SK-N-MC (cell line): ENCODE measurements around the gene ING1.
"Not testable (repeated sequence)": the region's sequence is repeated elsewhere in the genome, so short reads cannot be mapped to it uniquely, and the experiment has no call there.

Experiments used
- DNase-seq: peaks from one replicate; pipeline ENCODE4 v3.0.0-alpha.2; 2011; ENCODE audit warnings: low read depth, low spot score
- H3K27ac ChIP-seq: fragments of 200-600 bp; sonication (generic); 2 replicates; pipeline ENCODE4 v1.5.1; 2016; ENCODE audit warnings: mixed run types
- H3K36me3 ChIP-seq: fragments of 200-600 bp; sonication (generic); 2 replicates; pipeline ENCODE4 v1.6.1; 2017; ENCODE audit warnings: antibody characterized with exemption, low read length, mixed read lengths; ENCODE audit not compliant: insufficient read depth
- H3K4me3 ChIP-seq: fragments of 200-600 bp; sonication (generic); 2 replicates; pipeline ENCODE4 v1.5.1; 2016
- H3K9ac ChIP-seq: fragments of 200-600 bp; sonication (generic); 2 replicates; pipeline ENCODE4 v1.8.0; 2017; ENCODE audit warnings: mixed run types, mixed read lengths; ENCODE audit not compliant: insufficient read length
- H3K9me3 ChIP-seq: fragments of 200-600 bp; sonication (generic); 2 replicates; pipeline ENCODE4 v1.6.1; 2017; ENCODE audit warnings: low read depth, mild to moderate bottlenecking, antibody characterized with exemption, low read length, moderate library complexity, mixed read lengths
- EZH2 ChIP-seq: fragments of 200-600 bp; sonication (generic); IDR thresholded peaks from one replicate; pipeline ENCODE4 v1.6.1; 2017; ENCODE audit warnings: antibody characterized with exemption
- FOXP2 ChIP-seq: optimal IDR thresholded peaks from 2 replicates; pipeline ENCODE3; 2011; ENCODE audit warnings: mild to moderate bottlenecking, moderate library complexity; ENCODE audit not compliant: insufficient read depth; ENCODE audit errors: extremely low read length, control extremely low read depth
- POLR2AphosphoS5 ChIP-seq: IDR thresholded peaks from 2 replicates; pipeline ENCODE4 v1.6.1; 2012; ENCODE audit warnings: mild to moderate bottlenecking, low read depth, low read length, borderline replicate concordance

Gene ING1

GRCh38 chr13:110713642-110713952, at the start of gene ING1:
TSS of gene ING1 (plus strand) at chr13:110713700. CDS start at chr13:110714150, 450 bp downstream.
- TF ChIP-seq FOXP2 (no peak), POLR2AphosphoS5 (no peak), EZH2 (no peak)
- Histone ChIP-seq H3K4me3 (peak within 1 kb of the TSS; percentile 95), H3K9ac (peak within 1 kb of the TSS; percentile 99), H3K27ac (peak within 1 kb of the TSS; percentile 97), H3K9me3 (no peaks in the 10 kb centered on the region), H3K36me3 (no peaks in the 10 kb centered on the region)
- no peak for DNase-seq

DNA sequence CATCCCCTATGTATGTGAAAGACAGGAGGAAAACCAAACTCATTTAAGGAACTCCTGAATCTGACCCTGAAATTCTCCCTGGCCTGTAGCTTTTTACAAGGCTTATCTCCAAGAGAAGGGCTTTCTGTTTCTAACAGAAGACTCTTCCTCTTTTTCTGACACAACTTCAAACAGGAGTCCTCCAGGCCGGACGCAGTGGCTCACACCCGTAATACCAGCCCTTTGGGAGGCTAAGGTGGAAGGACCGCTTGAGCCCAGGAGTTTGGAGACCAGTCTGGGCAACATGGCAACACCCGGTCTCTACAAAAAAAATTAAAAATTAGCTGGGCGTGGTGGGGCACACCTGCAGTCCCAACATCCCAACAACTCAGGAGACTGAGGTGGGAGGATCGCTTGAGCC, 49.5 kb upstream of the ING1 start:
- Histone ChIP-seq H3K9me3 (no peaks in the 10 kb centered on the region), H3K4me3 (no peak overlapping the region), H3K27ac (no peak overlapping the region), H3K36me3 (peaks cover 78% of the 10 kb centered on the region), H3K9ac (no peak overlapping the region)
- DNase-seq = no peak
- TF ChIP-seq POLR2AphosphoS5 (no peak), FOXP2 (no peak), EZH2 (no peak)

DNA sequence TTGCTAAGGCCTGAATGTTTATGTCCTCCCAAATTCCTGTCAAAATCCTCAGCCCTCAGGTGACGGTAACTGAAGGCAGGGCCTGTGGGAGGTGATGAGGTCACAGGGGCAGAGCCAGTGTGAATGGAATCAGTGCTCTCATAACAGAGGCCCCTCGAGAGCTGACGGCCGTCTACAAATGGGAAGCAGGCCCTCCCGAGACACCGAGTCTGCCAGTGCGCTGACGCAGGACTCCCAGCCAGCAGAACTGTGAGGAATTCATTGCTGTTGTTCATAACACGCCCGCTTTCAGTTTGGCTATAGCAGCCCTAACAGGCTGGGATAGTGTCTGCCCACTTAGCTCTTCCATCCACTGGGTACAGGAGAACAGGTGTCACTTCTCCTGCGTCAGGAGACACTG, 48.8 kb upstream of the ING1 start:
- H3K9ac ChIP-seq = no peak overlapping the region
- no peak for DNase-seq
- no peaks in the 10 kb centered on the region for H3K9me3 ChIP-seq
- H3K27ac ChIP-seq = no peak overlapping the region
- TF ChIP-seq FOXP2 = no peak
- TF ChIP-seq POLR2AphosphoS5 = no peak
- TF ChIP-seq EZH2 = no peak
- H3K4me3 ChIP-seq = no peak overlapping the region
- H3K36me3 ChIP-seq = peaks cover 78% of the 10 kb centered on the region

DNA sequence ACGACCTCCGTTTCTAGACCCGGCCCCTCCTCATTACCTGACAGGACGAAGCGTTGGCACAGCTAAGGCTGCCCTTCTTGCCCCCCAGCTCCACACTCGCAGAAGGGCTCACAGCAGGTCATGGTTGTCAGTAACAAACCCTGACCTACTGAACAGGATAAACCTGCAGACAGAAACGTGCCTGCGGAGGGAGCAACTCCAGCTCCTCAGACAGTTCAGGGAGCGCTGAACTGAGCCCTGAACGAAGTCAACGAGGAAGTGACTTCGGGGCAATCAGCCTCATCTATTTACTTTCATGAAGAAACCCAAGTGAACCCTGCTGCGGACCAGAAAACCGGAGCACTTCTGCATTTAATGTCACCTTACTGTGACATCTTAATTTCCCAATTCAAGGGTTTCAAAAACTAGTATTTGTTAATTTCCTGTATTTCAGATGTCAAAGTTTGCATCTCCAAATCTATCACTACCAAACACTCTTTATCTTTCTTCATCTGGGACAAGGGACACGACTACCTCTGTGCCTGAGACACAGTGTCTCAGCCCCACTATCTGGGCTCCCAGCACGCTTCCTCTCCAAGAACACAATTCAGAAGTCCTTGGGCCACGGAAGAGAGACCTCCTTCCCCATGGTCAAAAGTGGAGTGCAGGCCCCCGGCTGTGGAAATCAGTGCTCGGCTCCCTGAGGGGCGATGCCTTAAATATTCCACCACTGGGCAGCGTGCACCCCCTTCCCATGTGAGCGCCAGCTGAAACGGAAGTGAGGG, 47.8 kb upstream of the ING1 start:
- Histone ChIP-seq H3K4me3 (no peak overlapping the region), H3K27ac (no peak overlapping the region), H3K36me3 (peaks cover 74% of the 10 kb centered on the region), H3K9ac (no peak overlapping the region), H3K9me3 (no peaks in the 10 kb centered on the region)
- no peak for DNase-seq
- TF ChIP-seq EZH2 (no peak), POLR2AphosphoS5 (no peak), FOXP2 (no peak)

DNA sequence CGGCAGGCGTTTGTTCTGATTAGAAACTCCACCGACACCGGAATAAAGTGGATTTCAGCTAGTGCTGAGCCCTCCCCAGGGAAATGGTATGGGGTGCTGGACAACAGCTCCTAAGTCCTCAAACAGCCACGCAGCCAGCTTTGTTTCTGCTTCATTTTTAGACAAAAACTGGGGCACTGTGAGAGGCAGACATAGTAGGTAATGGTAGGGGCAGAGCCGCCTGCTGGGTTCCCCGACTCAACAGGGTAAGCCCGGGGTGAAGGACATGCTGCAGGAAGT, 47.3 kb upstream of the ING1 start:
- TF ChIP-seq POLR2AphosphoS5 (no peak), EZH2 (no peak), FOXP2 (no peak)
- Histone ChIP-seq H3K27ac (no peak overlapping the region), H3K4me3 (no peak overlapping the region), H3K9ac (no peak overlapping the region), H3K9me3 (no peaks in the 10 kb centered on the region), H3K36me3 (peaks cover 72% of the 10 kb centered on the region)
- no peak for DNase-seq

DNA sequence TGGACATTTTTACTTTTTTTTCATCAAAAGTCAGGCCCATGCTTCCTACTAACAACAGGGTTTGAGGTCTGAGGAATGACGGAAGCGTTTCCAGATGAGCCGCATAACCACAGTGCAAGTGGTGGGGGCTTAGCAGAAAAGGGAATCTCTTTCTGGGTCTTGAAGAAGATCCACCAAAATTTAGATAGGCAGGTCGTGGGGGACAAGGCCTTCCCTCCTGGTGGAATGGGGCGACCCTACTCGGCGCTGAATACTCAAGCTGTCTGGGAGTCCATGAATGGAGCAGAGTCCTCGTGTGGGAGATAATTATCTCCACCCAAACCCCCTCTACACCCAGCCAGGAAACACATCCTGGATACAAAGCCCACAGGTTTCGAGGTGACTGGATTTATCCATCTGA, 44.5 kb upstream of the ING1 start:
- DNase-seq = no peak
- no peaks in the 10 kb centered on the region for H3K9me3 ChIP-seq
- peaks cover 44% of the 10 kb centered on the region for H3K36me3 ChIP-seq
- H3K27ac ChIP-seq = no peak overlapping the region
- no peak for TF ChIP-seq FOXP2
- TF ChIP-seq POLR2AphosphoS5 = no peak
- no peak for TF ChIP-seq EZH2
- H3K4me3 ChIP-seq = no peak overlapping the region
- no peak overlapping the region for H3K9ac ChIP-seq

DNA sequence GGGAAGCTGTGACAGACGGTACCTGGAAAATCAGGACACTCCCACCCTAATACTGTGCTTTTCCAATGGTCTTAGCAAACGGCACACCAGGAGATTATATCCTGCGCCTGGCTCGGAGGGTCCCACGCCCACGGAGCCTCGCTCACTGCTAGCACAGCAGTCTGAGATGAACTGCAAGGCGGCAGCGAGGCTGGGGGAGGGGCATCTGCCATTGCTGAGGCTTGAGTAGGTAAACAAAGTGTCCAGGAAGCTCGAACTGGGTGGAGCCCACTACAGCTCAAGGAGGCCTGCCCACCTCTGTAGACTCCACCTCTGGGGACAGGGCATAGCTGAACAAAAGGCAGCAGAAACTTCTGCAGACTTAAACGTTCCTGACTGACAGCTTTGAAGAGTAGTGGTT, 43.7 kb upstream of the ING1 start:
- H3K9me3 ChIP-seq, DNase-seq, H3K4me3 ChIP-seq, H3K27ac ChIP-seq, H3K9ac ChIP-seq: not testable (repeated sequence)
- H3K36me3 ChIP-seq = peaks cover 43% of the 10 kb centered on the region

DNA sequence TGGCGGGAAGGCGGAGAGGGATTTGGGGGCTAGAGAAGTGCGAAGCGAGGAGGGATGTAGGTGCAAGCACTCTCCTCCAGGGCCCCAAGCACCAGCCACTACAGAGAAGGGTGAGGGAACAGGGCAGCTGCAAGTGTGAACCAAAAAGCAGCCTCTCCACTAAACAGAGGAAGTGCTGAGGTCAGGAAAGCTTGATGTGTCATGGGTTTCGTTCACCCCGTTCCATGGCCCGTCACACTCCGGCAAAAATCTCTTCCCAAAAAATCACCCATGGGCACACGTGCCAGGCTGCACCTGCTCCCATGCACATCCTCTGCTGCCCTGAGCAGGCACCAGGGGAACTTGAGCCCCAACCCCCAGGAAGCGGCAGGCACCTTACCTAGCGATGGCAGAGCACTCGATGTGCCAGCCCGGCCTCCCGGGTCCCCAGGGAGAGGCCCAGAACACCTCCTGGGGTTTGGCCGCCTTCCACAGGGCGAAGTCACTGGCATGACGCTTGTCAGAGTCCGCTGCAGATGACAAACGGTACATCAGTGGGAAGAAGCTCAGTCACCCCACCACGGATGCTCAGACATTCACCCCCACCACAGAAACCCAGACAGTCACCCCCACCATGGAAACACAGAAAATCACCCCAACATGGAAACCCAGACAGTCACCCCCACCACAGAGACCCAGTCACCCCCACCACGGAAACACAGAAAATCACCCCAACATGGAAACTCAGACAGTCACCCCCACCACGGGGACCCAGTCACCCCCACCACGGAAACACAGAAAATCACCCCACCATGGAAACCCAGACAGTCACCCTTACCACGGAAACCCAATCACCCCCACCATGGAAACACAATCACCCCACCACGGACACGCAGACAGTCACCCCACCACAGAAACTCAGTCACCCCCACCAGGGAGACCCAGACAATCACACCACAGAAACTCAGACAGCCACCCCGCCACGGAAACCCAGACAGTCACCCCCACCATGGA, 36.6 kb upstream of the ING1 start:
- no peak for DNase-seq
- H3K4me3 ChIP-seq = no peak overlapping the region
- H3K9me3 ChIP-seq = no peaks in the 10 kb centered on the region
- no peak overlapping the region for H3K9ac ChIP-seq
- TF ChIP-seq FOXP2 = no peak
- TF ChIP-seq EZH2 = no peak
- no peak for TF ChIP-seq POLR2AphosphoS5
- H3K27ac ChIP-seq = no peak overlapping the region
- H3K36me3 ChIP-seq = peaks cover 25% of the 10 kb centered on the region; the same call in 1 of the 2 replicates
